B cell (primary cell): Measurements from ENCODE around the gene TSEN34. TPM values are rescaled to one million over a fixed set of nuclear protein-coding genes. Genes with fewer than 3 reads are reported as not detected.

ENCODE experiments used
- ATAC-seq: fragments of 200-7000 bp; cut with Tn5 transposase; one replicate; pipeline ENCODE4 v1.10.0; 2021; ENCODE audit warnings: low read depth, mild to moderate bottlenecking, moderate number of reproducible peaks, moderate library complexity
- CTCF ChIA-PET: fragments of 350-600 bp; sonication (Branson Sonifier 250); formaldehyde crosslinking; loops from one replicate; lab custom pipeline; 2021; ENCODE audit warnings: antibody characterized with exemption, inconsistent platforms; lab: Charles Lee
- POLR2A ChIA-PET: fragments of 350-600 bp; sonication (Branson Sonifier 250); formaldehyde crosslinking; loops from one replicate; lab custom pipeline; 2021; ENCODE audit warnings: antibody characterized with exemption; lab: Charles Lee
- DNase-seq: peaks from one replicate; pipeline ENCODE4 v3.0.0; 2013
- H2AFZ ChIP-seq: 2 replicates; pipeline ENCODE4 v1.6.1; 2012; ENCODE audit warnings: mild to moderate bottlenecking, low read depth, low read length; ENCODE audit not compliant: insufficient read depth, poor library complexity, severe bottlenecking
- H3K27ac ChIP-seq, 2 donors: 1 replicate in 1 of 2; 2 replicates in 1 of 2; pipeline ENCODE4 v1.5.1; 2012 to 2013; ENCODE audit warnings: low read length in 2 of 2, mild to moderate bottlenecking in 2 of 2, moderate library complexity in 1 of 2
- H3K27me3 ChIP-seq, 4 experiments: fragments of 200-600 bp in 1 of 4; sonication (generic) in 1 of 4; replicated peaks in 1 of 4; 1 replicate in 2 of 4; 2 replicates in 2 of 4; pipeline versions ENCODE4 v1.6.1 to v1.7.0; 2013 to 2016; ENCODE audit warnings: low read length in 3 of 4, mild to moderate bottlenecking in 2 of 4, mixed read lengths in 1 of 4, moderate library complexity in 1 of 4; ENCODE audit not compliant: insufficient read depth in 4 of 4, control insufficient read depth in 3 of 4; ENCODE audit errors: control extremely low read depth in 1 of 4
- H3K36me3 ChIP-seq, 2 experiments: replicated peaks in 1 of 2; 1 replicate in 1 of 2; 2 replicates in 1 of 2; pipeline versions ENCODE4 v1.6.1 to v1.7.1; 2013; ENCODE audit warnings: low read length in 1 of 2; ENCODE audit not compliant: insufficient read depth in 2 of 2, control insufficient read depth in 1 of 2; ENCODE audit errors: control extremely low read depth in 1 of 2, extremely low read depth in 1 of 2
- H3K4me1 ChIP-seq, 2 donors: fragments of 200-600 bp in 1 of 2; sonication (generic) in 1 of 2; 1 replicate in 1 of 2; 2 replicates in 1 of 2; pipeline versions ENCODE4 v1.5.1 to v1.6.1; 2013 to 2017; ENCODE audit warnings: low read length in 2 of 2; ENCODE audit not compliant: control insufficient read depth in 2 of 2, insufficient read depth in 2 of 2
- H3K4me2 ChIP-seq: replicated peaks from 2 replicates; pipeline ENCODE3; 2012; ENCODE audit warnings: mild to moderate bottlenecking, low read depth, low read length; ENCODE audit not compliant: poor library complexity, severe bottlenecking
- H3K4me3 ChIP-seq, 5 experiments: fragments of 200-600 bp in 1 of 5; sonication (generic) in 1 of 5; 1 replicate in 3 of 5; 2 replicates in 2 of 5; pipeline versions ENCODE4 v1.5.1 to v1.7.0; 2011 to 2016; ENCODE audit warnings: low read length in 4 of 5, mild to moderate bottlenecking in 4 of 5, low read depth in 2 of 5, control low read depth in 1 of 5, moderate library complexity in 1 of 5; ENCODE audit not compliant: insufficient read depth in 1 of 5; ENCODE audit errors: control extremely low read depth in 1 of 5, extremely low read depth in 1 of 5
- H3K79me2 ChIP-seq: fragments of 200-600 bp; sonication (generic); one replicate; pipeline ENCODE4 v1.6.0; 2016; ENCODE audit warnings: low read length; ENCODE audit not compliant: control insufficient read depth, insufficient read depth
- H3K9ac ChIP-seq: fragments of 200-600 bp; sonication (generic); 2 replicates; pipeline ENCODE4 v1.6.1; 2017; ENCODE audit warnings: mild to moderate bottlenecking, low read length, moderate library complexity
- H3K9me3 ChIP-seq, 3 donors: one replicate each; pipeline versions ENCODE4 v1.6.1 to v1.7.1; 2013; ENCODE audit warnings: low read length in 2 of 3; ENCODE audit not compliant: control insufficient read depth in 2 of 3, insufficient read depth in 1 of 3; ENCODE audit errors: control extremely low read depth in 1 of 3
- H4K20me1 ChIP-seq: 2 replicates; pipeline ENCODE4 v1.6.0; 2012; ENCODE audit warnings: mild to moderate bottlenecking, low read length; ENCODE audit not compliant: insufficient read depth, control insufficient read depth, poor library complexity, severe bottlenecking
- H3K27ac Mint-ChIP-seq: one replicate; pipeline ENCODE4 v1.8.0; 2021; ENCODE audit warnings: mixed read lengths
- H3K27me3 Mint-ChIP-seq: one replicate; pipeline ENCODE4 v1.8.0; 2021; ENCODE audit warnings: mixed read lengths
- H3K4me1 Mint-ChIP-seq: one replicate; pipeline ENCODE4 v1.8.0; 2021; ENCODE audit warnings: mixed read lengths
- H3K4me3 Mint-ChIP-seq: one replicate; pipeline ENCODE4 v1.8.0; 2021; ENCODE audit warnings: mixed read lengths
- H3K9me3 Mint-ChIP-seq: one replicate; pipeline ENCODE4 v1.8.0; 2022; ENCODE audit warnings: mixed read lengths; ENCODE audit not compliant: insufficient read depth
- CTCF ChIP-seq: fragments of 200-600 bp; IDR thresholded peaks from one replicate; pipeline ENCODE4 v1.8.0; 2022; ENCODE audit warnings: antibody characterized with exemption, mild to moderate bottlenecking
- EZH2 ChIP-seq: IDR thresholded peaks from 2 replicates; pipeline ENCODE4 v1.6.1; 2012; ENCODE audit warnings: borderline replicate concordance, low read depth, mild to moderate bottlenecking, moderate library complexity, low read length; ENCODE audit not compliant: insufficient read depth, poor library complexity, severe bottlenecking
- WGBS: methylation state at CpG from one replicate; pipeline ENCODE4 v1.1.5; 2013; ENCODE audit warnings: missing lambda C conversion rate; ENCODE audit not compliant: insufficient coverage; 5-methylcytosine and 5-hydroxymethylcytosine counted together
- intact Hi-C: fragments of 100-400 bp; cut with micrococcal nuclease; formaldehyde crosslinking; loops from one replicate; pipeline ENCODE4 v1.10.0; 2022
- polyA plus RNA-seq: library from polyadenylated mRNA; depleted of rRNA; stranded (reverse); fragments of >200 nt; gene quantifications from 2 replicates; pipeline ENCODE4 v1.2.3, GENCODE V29; 2012
- total RNA-seq, 2 donors: library from RNA; stranded (reverse); fragments of 120-200 nt in 1 of 2; gene quantifications; 1 replicate in 1 of 2; 2 replicates in 1 of 2; pipeline versions ENCODE4 v1.2.3 to v1.2.4, GENCODE V29; 2013 to 2022

TSEN34 gene
- total and polyA plus RNA-seq, 2 donors (not counting 1 experiment from before 2014, with no cell fraction given), result 17.6 to 25.1 TPM

- POLR2A ChIA-PET, result no interaction called here
- 91% methylated on average over 23 of the region's 23 CpGs for WGBS
- TF ChIP-seq CTCF (no peak), EZH2 (no peak)
- no peak overlapping the region for H3K9ac ChIP-seq
- H3K27me3 Mint-ChIP-seq, result no peaks in the 10 kb centered on the region
- H3K4me1 Mint-ChIP-seq, result peaks cover under 1% of the 10 kb centered on the region
- no peak overlapping the region for H3K4me3 ChIP-seq
- peak; percentile 53 for DNase-seq
- H3K27me3 ChIP-seq, result peaks cover 0 to 4% (median 0%) of the 10 kb centered on the region in 4 experiments
- intact Hi-C loops, result no loop called here
- peaks cover 3 to 6% of the 10 kb centered on the region in 2 donors for H3K4me1 ChIP-seq
- H2AFZ ChIP-seq, result no peak overlapping the region
- ATAC-seq, result peak; percentile 80
- H3K9me3 ChIP-seq, result no peaks in the 10 kb centered on the region
- H3K27ac Mint-ChIP-seq, result no peak overlapping the region
- H3K27ac ChIP-seq, result no peak overlapping the region
- no peak overlapping the region for H3K4me3 Mint-ChIP-seq
- H3K9me3 Mint-ChIP-seq, result no peaks in the 10 kb centered on the region
- CTCF ChIA-PET, result no interaction called here
- H3K4me2 ChIP-seq, result no peak overlapping the region
- H4K20me1 ChIP-seq, result peaks cover 7% of the 10 kb centered on the region
- H3K79me2 ChIP-seq, result no peaks in the 10 kb centered on the region
- H3K36me3 ChIP-seq, result peaks cover 1 to 6% of the 10 kb centered on the region in 2 experiments
These were observed 12.4 kb upstream of the TSEN34 start for GRCh38 chr19:54178581-54179261.

- Histone ChIP-seq H3K9ac (no peak overlapping the region), H3K27ac (no peak overlapping the region), H3K36me3 (peaks cover 1 to 6% of the 10 kb centered on the region in 2 experiments), H2AFZ (no peak overlapping the region), H3K9me3 (no peaks in the 10 kb centered on the region), H3K79me2 (no peaks in the 10 kb centered on the region), H3K27me3 (no peaks in the 10 kb centered on the region), H3K4me2 (no peak overlapping the region), H3K4me1 (no peaks in the 10 kb centered on the region), H3K4me3 (no peak overlapping the region), H4K20me1 (peaks cover 3% of the 10 kb centered on the region)
- H3K27me3 Mint-ChIP-seq, result no peaks in the 10 kb centered on the region
- ChIA-PET CTCF (no interaction called here), POLR2A (no interaction called here)
- no peaks in the 10 kb centered on the region for H3K9me3 Mint-ChIP-seq
- ATAC-seq, result no peak
- intact Hi-C loops, result no loop called here
- no peak overlapping the region for H3K27ac Mint-ChIP-seq
- no peak for DNase-seq
- 100% methylated on average over 1 of the region's 10 CpGs for WGBS
- H3K4me3 Mint-ChIP-seq, result no peak overlapping the region
- TF ChIP-seq EZH2 (no peak), CTCF (no peak)
- no peaks in the 10 kb centered on the region for H3K4me1 Mint-ChIP-seq
These were observed 11.8 kb upstream of the TSEN34 start for GRCh38 chr19:54179262-54179852.
